Fibroblast of pulmonary artery (primary cell): ENCODE measurements around the gene HOXC10.

ENCODE experiments used
- DNase-seq: peaks from one replicate; pipeline ENCODE4 v3.0.0-alpha.2; 2010; ENCODE audit warnings: low read depth
- H3K4me3 ChIP-seq: replicated peaks from 2 replicates; pipeline ENCODE4 v1.5.1; 2011; ENCODE audit warnings: low read depth, mild to moderate bottlenecking, control low read depth, low read length, moderate library complexity
- CTCF ChIP-seq: IDR thresholded peaks from 2 replicates; pipeline ENCODE4 v1.5.1; 2011; ENCODE audit warnings: mild to moderate bottlenecking, control low read depth, low read length, inconsistent platforms; ENCODE audit errors: missing control alignments

The HOXC10 gene

GRCh38 chr12:53944907-53945847, 39.8 kb upstream of the HOXC10 start:
- TF ChIP-seq CTCF = no peak
- H3K4me3 ChIP-seq = no peak overlapping the region
- no peak for DNase-seq

- no peak overlapping the region for H3K4me3 ChIP-seq
- DNase-seq = no peak
- TF ChIP-seq CTCF = no peak
Observed at GRCh38 chr12:53947743-53948142, 37.2 kb upstream of the HOXC10 start.

GRCh38 chr12:53948650-53949593, 36.0 kb upstream of the HOXC10 start:
- no peak for TF ChIP-seq CTCF

GRCh38 chr12:53949631-53950436, 35.1 kb upstream of the HOXC10 start:
- no peak for DNase-seq
- TF ChIP-seq CTCF = no peak
- H3K4me3 ChIP-seq = no peak overlapping the region

More at GRCh38 chr12:53948650-53949593, 36.0 kb upstream of the HOXC10 start:
- no peak overlapping the region for H3K4me3 ChIP-seq
- no peak for DNase-seq

GRCh38 chr12:53950437-53950773, 34.5 kb upstream of the HOXC10 start:
- no peak for TF ChIP-seq CTCF
- DNase-seq = no peak
- H3K4me3 ChIP-seq = no peak overlapping the region

GRCh38 chr12:53950789-53951576, 34.0 kb upstream of the HOXC10 start:
- no peak overlapping the region for H3K4me3 ChIP-seq
- no peak for TF ChIP-seq CTCF
- DNase-seq = no peak
